ENCODE measurements around the gene CACNA1E. TPM values are rescaled to one million over a fixed set of nuclear protein-coding genes. Genes with fewer than 3 reads are reported as not detected.

CACNA1E gene
- total RNA-seq, 1 donor from 2014 or later: 0.06 TPM

GRCh38 chr1:181768211-181768929 is 285.1 kb downstream of the CACNA1E start:
- no peak for DNase-seq

DNA sequence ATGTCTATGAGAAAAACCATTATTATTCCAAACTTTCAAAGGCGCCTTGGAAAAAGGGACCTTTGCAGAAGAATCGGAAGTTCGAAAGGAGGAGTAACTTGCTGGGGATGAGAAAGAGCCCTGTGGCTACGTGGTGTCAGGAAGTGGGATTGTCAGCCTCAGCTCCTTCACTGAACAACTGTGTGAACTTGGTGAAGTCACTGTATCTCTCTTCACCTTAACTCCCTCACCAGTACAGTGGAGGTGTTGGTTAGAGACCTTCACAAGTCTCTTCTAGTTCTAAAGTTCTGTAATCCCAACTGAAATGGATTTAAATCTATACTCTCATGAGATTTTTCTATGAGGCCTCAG is 285.6 kb downstream of the CACNA1E start:
- TF ChIP-seq CTCF (IDR thresholded peaks at IDR 0.05): no peak
- H3K27me3 ChIP-seq: no peaks in the 10 kb centered on the region
- intact Hi-C loops (cut with DNase I): no loop called here
- ATAC-seq (no peak), DNase-seq (no peak)
- H3K4me3 ChIP-seq: no peak overlapping the region
- H3K4me1 ChIP-seq: no peaks in the 10 kb centered on the region
- no peaks in the 10 kb centered on the region for H3K36me3 ChIP-seq
- no peaks in the 10 kb centered on the region for H3K9me3 ChIP-seq
- H3K27ac ChIP-seq: no peak overlapping the region

More at GRCh38 chr1:181768211-181768929, 285.1 kb downstream of the CACNA1E start:
- H3K36me3 ChIP-seq: no peaks in the 10 kb centered on the region
- H3K27me3 ChIP-seq: no peaks in the 10 kb centered on the region
- intact Hi-C loops (cut with DNase I): no loop called here
- no peak overlapping the region for H3K27ac ChIP-seq
- H3K9me3 ChIP-seq: no peaks in the 10 kb centered on the region
- no peak overlapping the region for H3K4me3 ChIP-seq
- no peak for TF ChIP-seq CTCF (IDR thresholded peaks at IDR 0.05)
- no peaks in the 10 kb centered on the region for H3K4me1 ChIP-seq
- no peak for ATAC-seq

- H3K4me3 ChIP-seq: no peak overlapping the region
- H3K27me3 ChIP-seq: no peaks in the 10 kb centered on the region
- no peaks in the 10 kb centered on the region for H3K4me1 ChIP-seq
- no peaks in the 10 kb centered on the region for H3K9me3 ChIP-seq
- intact Hi-C loops (cut with DNase I): no loop called here
- DNase-seq (no peak), ATAC-seq (no peak)
- no peaks in the 10 kb centered on the region for H3K36me3 ChIP-seq
- TF ChIP-seq CTCF (IDR thresholded peaks at IDR 0.05): no peak
- no peak overlapping the region for H3K27ac ChIP-seq
Observed at GRCh38 chr1:181769846-181770245, 286.5 kb downstream of the CACNA1E start.

DNA sequence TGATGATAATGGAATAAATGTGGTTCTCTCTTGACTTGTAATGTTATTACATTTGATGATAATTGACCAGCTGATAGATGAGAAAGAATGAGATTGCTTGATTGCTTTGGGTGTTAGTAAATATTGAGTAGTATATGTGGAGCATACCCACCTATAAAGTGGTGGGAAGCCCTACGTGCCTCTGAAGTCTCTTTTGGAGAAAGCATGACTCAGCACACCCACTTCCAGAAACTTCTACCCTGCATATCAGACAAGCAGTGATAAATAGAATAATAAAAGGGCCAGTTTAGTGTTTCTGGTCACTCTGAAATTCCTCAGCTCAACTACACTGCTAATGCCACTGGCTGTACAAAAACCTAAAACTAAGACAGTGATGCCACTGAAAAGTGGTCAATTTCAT is 289.4 kb downstream of the CACNA1E start:
- ATAC-seq (no peak), DNase-seq (no peak)
- no peaks in the 10 kb centered on the region for H3K36me3 ChIP-seq
- no peak for TF ChIP-seq CTCF (IDR thresholded peaks at IDR 0.05)
- no peak overlapping the region for H3K27ac ChIP-seq
- H3K4me3 ChIP-seq: no peak overlapping the region
- intact Hi-C loops (cut with DNase I): no loop called here
- no peaks in the 10 kb centered on the region for H3K4me1 ChIP-seq
- H3K9me3 ChIP-seq: no peaks in the 10 kb centered on the region
- no peaks in the 10 kb centered on the region for H3K27me3 ChIP-seq

GRCh38 chr1:181776044-181776443 is 292.7 kb downstream of the CACNA1E start:
- Histone ChIP-seq H3K4me3 (no peak overlapping the region), H3K27ac (no peak overlapping the region), H3K4me1 (no peaks in the 10 kb centered on the region), H3K36me3 (no peaks in the 10 kb centered on the region), H3K27me3 (no peaks in the 10 kb centered on the region), H3K9me3 (no peaks in the 10 kb centered on the region)
- ATAC-seq: no peak
- DNase-seq: no peak
- intact Hi-C loops (cut with DNase I): no loop called here
- no peak for TF ChIP-seq CTCF (IDR thresholded peaks at IDR 0.05)

DNA sequence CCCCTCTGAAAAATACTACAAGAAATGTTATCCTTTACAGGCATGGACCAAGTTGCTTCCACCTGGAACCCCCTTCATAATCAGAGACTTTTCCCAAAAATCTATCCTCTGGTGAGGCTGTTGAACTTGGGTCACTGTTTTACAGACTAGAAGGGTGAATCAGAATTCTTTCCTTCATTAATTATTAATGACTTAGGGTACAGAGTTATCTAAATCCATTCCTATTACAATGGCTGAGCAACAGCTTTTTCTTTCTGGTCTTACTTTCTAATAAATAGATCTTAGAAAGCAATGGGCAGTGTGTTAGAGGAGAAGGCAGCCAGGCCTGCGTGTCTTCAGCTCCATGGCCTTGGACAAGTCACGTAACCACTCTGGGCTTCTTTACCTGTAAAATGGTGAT is 294.0 kb downstream of the CACNA1E start:
- Histone ChIP-seq H3K9me3 (no peaks in the 10 kb centered on the region), H3K36me3 (no peaks in the 10 kb centered on the region), H3K4me3 (no peak overlapping the region), H3K27ac (no peak overlapping the region), H3K4me1 (no peaks in the 10 kb centered on the region), H3K27me3 (no peaks in the 10 kb centered on the region)
- DNase-seq (no peak), ATAC-seq (no peak)
- TF ChIP-seq CTCF (IDR thresholded peaks at IDR 0.05): no peak
- intact Hi-C loops (cut with DNase I): no loop called here
